Prostate gland (tissue), 1 donor: ENCODE data around the gene CD82.

Source experiments
- POLR2A ChIP-seq: fragments of 450-650 bp; IDR thresholded peaks from one replicate; pipeline ENCODE4 v1.6.1; 2016; ENCODE audit warnings: antibody characterized with exemption, mild to moderate bottlenecking
- POLR2AphosphoS5 ChIP-seq: sonication (generic); formaldehyde crosslinking; IDR thresholded peaks from one replicate; pipeline ENCODE4 v1.6.1; 2017; ENCODE audit warnings: antibody characterized with exemption

DNA sequence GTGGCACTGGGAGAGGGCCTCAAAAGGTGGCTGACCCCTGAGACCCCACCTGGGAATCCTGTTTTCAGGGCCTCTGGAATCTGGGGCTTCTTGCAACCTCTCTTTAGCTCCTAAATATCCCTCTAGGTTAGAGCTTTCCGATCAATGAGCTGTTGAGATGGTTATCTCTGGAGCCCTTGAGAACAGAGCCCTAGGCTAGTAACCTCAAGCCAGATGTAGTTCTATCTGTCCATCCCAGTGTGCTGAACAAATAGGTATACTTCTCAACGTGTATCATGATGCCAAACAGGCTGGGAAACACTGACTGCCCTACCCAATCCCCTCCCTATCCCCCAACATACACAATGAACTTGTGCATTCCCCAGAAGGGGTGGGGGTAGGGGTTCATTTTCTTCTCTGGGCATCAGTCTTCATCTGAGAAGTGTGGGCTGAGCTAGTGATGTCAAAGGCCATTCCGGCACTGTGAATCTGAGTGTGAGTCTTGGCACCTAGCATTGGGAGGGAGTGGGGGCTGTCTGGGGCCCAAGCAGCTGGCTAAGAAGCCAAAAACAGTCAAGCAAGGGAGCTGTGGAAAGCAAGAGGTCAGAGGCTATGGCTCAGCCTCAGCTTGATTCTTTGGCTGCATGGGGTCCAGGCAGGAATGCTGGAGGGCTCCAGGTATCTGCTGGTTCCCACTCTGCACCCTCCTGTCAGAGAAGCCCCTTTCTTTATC is 17.3 kb downstream of the CD82 start:
- TF ChIP-seq POLR2A (no peak), POLR2AphosphoS5 (no peak)
